T-helper 1 cell treated with Interleukin-12 subunit alpha and Interleukin-12 subunit beta and Interleukin-4 antibody, amounts not matched to agents 30 μg/mL and 1 μg/mL, for 36 hours (primary cell): Measurements from ENCODE around the gene CISTR.

Experiments used
- H3K27ac Mint-ChIP-seq: one replicate; pipeline ENCODE4 v1.8.0; 2021; ENCODE audit warnings: mild to moderate bottlenecking, mixed read lengths
- H3K27me3 Mint-ChIP-seq: one replicate; pipeline ENCODE4 v1.8.0; 2021; ENCODE audit warnings: low read depth, mixed read lengths
- H3K36me3 Mint-ChIP-seq: one replicate; pipeline ENCODE4 v1.8.0; 2021; ENCODE audit warnings: low read depth, mixed read lengths
- H3K4me1 Mint-ChIP-seq: one replicate; pipeline ENCODE4 v1.8.0; 2021; ENCODE audit warnings: low read depth, mixed read lengths
- H3K4me3 Mint-ChIP-seq: one replicate; pipeline ENCODE4 v1.8.0; 2021; ENCODE audit warnings: mild to moderate bottlenecking, moderate library complexity, mixed read lengths
- H3K9me3 Mint-ChIP-seq: one replicate; pipeline ENCODE4 v1.8.0; 2021; ENCODE audit warnings: mixed read lengths

The CISTR gene

DNA sequence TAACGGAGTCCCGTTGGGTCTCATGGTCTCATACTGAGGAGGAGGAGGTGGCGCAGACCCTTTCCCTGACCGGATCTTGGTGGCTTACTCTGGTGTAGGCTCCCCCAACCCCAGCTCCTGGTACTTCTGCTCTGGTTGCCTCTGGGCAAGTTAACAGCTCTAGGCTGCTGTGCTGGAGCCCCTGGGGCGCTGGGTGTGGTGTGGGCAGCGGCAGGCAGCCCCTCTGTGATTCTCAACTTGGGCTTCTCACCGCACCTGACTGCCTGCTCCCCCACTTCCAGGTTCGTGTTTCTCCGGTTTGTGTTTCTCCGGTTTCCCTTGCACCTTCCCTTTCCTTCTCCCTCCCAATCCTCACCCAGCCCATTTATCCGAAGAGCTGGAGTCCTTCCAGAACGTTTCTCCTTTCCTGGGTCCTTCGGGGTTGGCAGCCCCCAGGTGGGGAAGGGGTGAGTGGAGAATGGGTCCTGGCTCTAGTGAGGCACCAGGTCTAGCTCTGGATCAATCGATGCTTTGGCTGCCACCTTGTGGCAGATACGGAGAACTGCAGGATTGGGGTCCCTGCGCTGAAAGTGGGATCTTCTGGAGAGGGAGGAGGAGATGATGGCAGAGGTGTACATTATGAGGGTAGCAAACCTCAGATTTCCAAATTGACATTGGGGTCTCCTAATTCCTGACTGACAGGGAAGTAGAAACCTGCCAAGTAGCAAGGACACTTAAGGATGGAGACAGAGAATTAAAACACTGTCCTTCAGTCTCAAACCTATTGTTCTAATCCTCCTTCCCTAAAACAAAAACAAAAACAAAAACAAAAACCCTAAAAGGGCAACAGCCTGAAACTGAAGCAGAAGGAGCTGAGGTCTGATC lies 8.3 kb downstream of the CISTR start:
- Mint-ChIP-seq H3K27me3 (peaks cover 22% of the 10 kb centered on the region), H3K4me1 (peaks cover 16% of the 10 kb centered on the region), H3K4me3 (no peak overlapping the region), H3K9me3 (no peaks in the 10 kb centered on the region), H3K27ac (no peak overlapping the region), H3K36me3 (no peaks in the 10 kb centered on the region)

DNA sequence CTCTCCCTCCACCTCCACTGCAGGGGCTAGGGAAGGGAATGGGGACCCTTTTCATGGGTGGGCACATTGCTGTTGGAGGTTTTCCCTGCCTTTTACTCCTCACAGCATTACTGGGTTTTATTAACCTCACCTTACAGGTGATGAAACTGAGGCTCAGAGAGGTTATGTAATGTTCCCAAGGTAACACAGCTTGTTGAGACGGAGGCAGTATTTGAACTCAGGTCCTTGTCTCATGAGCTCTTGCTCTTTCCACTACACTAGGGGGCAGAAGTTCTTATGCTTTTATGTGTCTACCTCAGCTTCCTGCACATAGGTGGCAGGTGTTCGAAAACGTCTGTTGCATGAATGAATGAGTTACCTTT lies 11.7 kb downstream of the CISTR start:
- no peaks in the 10 kb centered on the region for H3K9me3 Mint-ChIP-seq
- no peaks in the 10 kb centered on the region for H3K36me3 Mint-ChIP-seq
- H3K4me1 Mint-ChIP-seq, result peaks cover 10% of the 10 kb centered on the region
- H3K27ac Mint-ChIP-seq, result no peak overlapping the region
- no peak overlapping the region for H3K4me3 Mint-ChIP-seq
- H3K27me3 Mint-ChIP-seq, result peaks cover 55% of the 10 kb centered on the region

DNA sequence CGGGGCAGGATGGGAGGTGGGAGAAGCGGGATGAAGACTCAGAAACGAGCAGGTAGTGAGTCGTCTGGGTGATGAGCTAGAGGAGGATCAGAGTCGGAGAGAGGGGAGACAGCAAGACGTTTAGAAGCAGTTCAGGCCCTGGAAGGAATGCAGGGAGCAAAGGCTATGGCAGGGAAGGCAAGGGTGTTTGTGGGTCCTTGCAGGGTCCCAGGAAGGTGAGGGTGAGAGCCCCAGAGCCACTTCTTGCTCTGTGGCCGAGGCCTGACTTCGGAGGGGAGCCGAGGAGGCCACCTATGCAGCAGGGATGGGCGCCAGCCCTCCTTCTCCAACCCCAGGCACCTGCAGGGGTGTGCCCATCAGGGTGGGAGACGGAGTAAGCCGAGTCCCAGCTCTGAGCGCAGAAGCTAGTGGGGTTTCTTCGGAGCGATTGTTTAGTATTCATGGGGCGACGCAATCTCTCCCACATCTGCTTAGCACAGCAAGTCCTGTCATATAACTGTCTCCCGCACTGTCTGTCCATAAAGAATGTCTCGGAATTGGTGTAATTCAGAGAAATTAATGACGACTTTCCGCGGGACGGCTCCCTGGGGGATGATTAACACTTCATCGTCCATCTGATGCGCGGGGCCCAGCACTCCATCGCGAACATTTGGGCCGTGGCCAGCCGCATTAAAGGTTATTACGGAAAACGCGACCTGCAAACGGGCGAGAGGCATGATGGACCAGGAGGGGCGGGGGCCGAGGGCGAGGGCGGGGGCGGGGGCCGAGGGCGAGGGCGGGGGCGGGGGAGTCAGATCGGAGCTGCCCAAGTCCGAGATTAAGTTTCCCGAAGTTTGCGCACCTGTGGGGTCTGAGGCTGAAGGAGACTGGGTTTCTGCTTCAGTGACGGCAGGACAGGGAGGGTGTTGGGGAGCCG lies 12.3 kb downstream of the CISTR start:
- H3K4me3 Mint-ChIP-seq, result peak overlapping the region; percentile 36
- peaks cover 55% of the 10 kb centered on the region for H3K27me3 Mint-ChIP-seq
- H3K36me3 Mint-ChIP-seq, result no peaks in the 10 kb centered on the region
- no peak overlapping the region for H3K27ac Mint-ChIP-seq
- no peaks in the 10 kb centered on the region for H3K9me3 Mint-ChIP-seq
- H3K4me1 Mint-ChIP-seq, result peaks cover 10% of the 10 kb centered on the region

DNA sequence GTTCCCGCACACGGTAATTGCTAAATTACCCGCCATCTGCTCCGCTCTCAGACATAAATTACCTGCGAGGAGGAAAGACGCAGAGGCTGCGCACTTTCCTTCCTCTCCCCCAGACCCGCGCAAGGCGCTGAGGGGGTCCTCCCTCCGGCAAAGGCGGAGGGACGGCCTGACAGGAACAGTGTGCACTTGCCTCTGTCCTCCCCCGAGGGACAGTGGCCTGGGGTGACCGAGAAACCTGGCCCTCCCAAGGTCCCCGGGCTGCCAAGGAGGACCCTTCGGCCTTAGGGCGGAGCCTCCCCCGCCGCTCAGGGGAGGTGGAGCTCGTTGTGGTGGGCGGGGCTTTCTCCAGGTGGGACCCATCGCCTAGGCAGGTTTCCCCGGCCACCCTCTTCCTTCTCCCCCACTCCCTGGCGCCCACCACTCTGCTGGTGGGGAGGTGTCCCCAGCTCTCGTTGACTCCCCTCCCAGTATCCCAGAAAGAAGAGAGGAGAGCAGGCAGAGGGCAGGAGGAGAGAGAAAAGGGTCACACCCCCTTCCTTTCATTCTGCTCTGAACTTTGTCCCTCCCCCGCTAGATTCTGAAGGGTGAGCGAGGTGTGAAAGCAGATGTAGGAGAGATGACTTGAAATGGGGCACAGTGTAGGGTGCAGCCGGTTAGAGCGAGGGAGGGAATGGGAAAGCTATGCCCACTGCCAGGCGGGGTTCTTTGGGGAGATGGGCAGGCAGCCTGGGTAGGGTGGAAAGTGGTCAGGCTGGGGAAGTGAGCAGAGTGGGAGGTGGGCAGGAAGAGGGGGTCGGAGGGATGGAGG lies 13.2 kb downstream of the CISTR start:
- H3K27ac Mint-ChIP-seq, result peak overlapping the region; percentile 21
- H3K4me1 Mint-ChIP-seq, result peaks cover 13% of the 10 kb centered on the region
- peaks cover 60% of the 10 kb centered on the region for H3K27me3 Mint-ChIP-seq
- H3K36me3 Mint-ChIP-seq, result no peaks in the 10 kb centered on the region
- H3K9me3 Mint-ChIP-seq, result no peaks in the 10 kb centered on the region
- H3K4me3 Mint-ChIP-seq, result peak overlapping the region; percentile 54

DNA sequence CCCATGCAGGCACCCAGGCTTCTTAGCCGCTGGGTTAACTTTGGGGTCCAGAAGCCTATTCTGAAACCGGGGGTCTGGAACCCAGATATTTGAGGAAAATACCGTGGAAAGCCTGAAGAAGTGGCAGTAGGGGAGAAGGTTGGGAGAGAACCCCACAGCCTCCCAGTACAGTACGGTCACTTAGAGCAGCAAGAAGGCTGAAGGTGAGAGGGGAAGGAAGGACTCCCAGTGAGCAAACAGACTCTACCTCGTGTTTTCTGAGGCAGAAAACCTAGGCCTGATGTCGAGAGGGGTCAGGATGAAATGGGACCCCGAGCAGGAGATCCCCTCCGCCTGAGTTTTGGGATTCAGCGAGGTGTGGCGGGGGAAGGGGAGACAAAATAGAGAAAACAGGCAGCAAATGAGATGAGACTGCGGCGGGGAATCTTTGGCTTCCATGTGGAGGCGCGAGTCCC lies 13.8 kb downstream of the CISTR start:
- H3K9me3 Mint-ChIP-seq, result no peaks in the 10 kb centered on the region
- H3K4me1 Mint-ChIP-seq, result peaks cover 13% of the 10 kb centered on the region
- peak overlapping the region; percentile 54 for H3K4me3 Mint-ChIP-seq
- no peaks in the 10 kb centered on the region for H3K36me3 Mint-ChIP-seq
- H3K27me3 Mint-ChIP-seq, result peaks cover 64% of the 10 kb centered on the region
- H3K27ac Mint-ChIP-seq, result no peak overlapping the region

DNA sequence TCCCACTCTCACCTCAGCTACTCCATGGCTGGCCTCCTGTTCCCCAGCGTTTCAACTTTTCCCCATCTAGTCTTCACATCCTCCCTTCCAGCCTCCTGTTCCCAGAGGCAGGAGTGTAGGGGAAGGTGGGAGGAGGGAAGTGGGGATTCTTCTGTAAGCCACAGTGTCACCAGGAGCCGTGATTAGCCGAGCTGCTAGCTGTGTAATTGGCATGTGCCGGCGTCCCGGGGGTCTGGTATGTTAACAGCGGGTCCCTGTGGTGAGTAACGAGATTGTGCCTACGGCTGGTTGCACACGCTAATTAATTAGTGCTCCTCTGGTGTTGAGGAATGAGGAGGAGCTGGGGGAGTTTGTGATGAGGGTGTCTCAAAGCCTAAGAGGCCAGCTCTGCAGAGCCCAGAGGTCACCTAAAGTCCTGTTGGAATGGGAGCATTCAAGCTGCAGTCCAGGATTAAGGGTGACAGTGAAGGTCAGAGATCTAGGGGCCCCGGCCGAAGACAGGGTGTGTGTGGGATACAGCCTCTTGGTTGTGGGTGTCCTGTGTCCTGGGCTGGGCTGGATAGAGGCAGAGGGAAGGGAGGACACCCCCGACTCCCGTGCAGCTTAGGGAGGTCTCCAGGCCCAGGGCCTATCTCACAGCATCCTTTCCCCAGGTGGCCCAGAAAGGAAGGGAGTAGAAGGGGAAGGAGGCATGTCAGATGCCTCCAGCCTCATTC lies 14.5 kb downstream of the CISTR start:
- Mint-ChIP-seq H3K4me1 (peaks cover 13% of the 10 kb centered on the region), H3K27me3 (peaks cover 60% of the 10 kb centered on the region), H3K27ac (no peak overlapping the region), H3K9me3 (no peaks in the 10 kb centered on the region), H3K36me3 (no peaks in the 10 kb centered on the region), H3K4me3 (no peak overlapping the region)

DNA sequence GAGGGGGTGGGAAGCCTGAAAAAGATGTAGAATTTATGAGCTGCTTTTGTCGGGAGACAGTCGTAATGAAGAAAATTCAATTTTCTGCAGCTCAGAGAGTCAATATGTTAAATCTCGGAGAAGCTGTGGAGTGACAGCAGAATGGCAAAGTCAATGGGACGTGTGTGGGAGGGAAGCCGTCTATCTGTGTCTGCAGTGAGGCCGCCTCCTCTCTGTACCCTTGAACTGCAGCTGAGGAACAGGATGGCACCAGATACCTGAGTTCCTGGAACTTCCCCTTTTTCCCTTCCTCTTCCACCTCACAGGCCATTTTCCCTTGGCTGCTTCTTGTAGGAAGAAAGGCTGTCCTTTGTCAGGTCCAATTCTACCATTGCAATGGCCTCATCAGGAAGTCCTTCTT lies 15.2 kb downstream of the CISTR start:
- no peak overlapping the region for H3K4me3 Mint-ChIP-seq
- H3K27me3 Mint-ChIP-seq, result peaks cover 61% of the 10 kb centered on the region

DNA sequence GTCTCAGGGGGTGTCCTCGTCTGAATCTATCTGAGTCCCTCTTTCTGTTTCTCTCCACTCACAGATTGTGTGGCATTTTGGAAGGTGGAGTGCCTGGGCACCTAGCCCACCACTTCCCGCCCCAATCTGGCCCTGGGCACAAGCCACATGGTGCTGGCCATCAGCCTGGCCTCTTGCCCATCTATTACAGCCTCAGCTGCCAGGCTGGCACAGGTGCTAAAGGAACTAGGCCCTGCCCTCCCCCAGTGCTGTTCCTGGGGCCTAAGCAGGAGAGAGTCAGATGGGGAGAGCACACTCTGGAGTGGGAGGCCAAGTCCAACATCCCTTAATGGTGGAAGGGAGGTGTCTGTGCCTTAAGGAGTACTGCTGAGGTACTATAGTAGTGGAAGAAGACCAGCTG lies 16.2 kb downstream of the CISTR start:
- Mint-ChIP-seq H3K27me3 (peaks cover 68% of the 10 kb centered on the region), H3K4me1 (peaks cover 13% of the 10 kb centered on the region)

More for the DNA sequence above, 15.2 kb downstream of the CISTR start:
- Mint-ChIP-seq H3K27ac (no peak overlapping the region), H3K9me3 (no peaks in the 10 kb centered on the region), H3K4me1 (peaks cover 13% of the 10 kb centered on the region), H3K36me3 (no peaks in the 10 kb centered on the region)

DNA sequence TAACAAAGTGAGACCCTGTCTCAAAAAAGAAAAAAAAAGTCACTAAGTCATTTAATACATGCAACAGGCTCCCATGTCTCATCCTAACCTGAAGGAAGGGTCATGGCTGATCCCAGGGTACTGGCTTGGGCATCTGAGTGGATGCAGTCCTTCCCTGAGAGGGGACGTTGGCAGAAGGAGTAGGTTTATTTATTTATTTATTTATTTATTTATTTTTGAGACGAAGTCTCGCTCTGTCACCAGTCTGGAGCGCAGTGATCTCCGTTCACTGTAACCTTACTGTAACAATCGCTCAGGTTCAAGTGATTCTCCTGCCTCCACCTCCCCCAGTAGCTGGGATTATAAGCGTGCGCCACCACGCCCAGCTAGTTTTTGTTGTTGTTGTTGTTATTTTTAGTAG lies 17.4 kb downstream of the CISTR start:
- H3K27ac Mint-ChIP-seq, result no peak overlapping the region
- H3K9me3 Mint-ChIP-seq, result no peaks in the 10 kb centered on the region
- H3K4me3 Mint-ChIP-seq, result no peak overlapping the region
- H3K4me1 Mint-ChIP-seq, result peaks cover 13% of the 10 kb centered on the region
- no peaks in the 10 kb centered on the region for H3K36me3 Mint-ChIP-seq
- H3K27me3 Mint-ChIP-seq, result peaks cover 64% of the 10 kb centered on the region

More for the DNA sequence above, 16.2 kb downstream of the CISTR start:
- Mint-ChIP-seq H3K27ac (no peak overlapping the region), H3K4me3 (no peak overlapping the region), H3K9me3 (no peaks in the 10 kb centered on the region), H3K36me3 (no peaks in the 10 kb centered on the region)

DNA sequence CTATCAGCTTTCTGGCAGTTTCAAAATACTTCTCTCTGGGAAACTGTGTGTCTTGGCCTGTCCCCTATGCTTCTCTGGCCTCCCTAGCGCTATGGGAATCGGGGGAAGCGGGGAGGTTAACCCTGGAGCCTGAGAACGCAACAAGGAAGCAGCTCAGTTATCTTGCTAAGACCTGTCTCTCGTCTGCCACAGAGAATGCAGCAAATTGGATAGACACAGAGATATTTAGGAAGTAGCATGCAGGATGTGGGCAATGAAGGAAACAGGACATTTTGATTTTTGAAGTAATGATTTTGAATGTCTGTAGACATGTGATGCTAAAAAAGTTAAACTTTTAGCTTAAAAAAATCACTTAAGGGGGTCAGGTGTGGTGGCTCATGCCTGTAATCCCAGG lies 18.0 kb downstream of the CISTR start:
- Mint-ChIP-seq H3K36me3 (no peaks in the 10 kb centered on the region), H3K27ac (no peak overlapping the region), H3K27me3 (peaks cover 58% of the 10 kb centered on the region), H3K4me3 (no peak overlapping the region), H3K4me1 (peaks cover 8% of the 10 kb centered on the region), H3K9me3 (no peaks in the 10 kb centered on the region)

DNA sequence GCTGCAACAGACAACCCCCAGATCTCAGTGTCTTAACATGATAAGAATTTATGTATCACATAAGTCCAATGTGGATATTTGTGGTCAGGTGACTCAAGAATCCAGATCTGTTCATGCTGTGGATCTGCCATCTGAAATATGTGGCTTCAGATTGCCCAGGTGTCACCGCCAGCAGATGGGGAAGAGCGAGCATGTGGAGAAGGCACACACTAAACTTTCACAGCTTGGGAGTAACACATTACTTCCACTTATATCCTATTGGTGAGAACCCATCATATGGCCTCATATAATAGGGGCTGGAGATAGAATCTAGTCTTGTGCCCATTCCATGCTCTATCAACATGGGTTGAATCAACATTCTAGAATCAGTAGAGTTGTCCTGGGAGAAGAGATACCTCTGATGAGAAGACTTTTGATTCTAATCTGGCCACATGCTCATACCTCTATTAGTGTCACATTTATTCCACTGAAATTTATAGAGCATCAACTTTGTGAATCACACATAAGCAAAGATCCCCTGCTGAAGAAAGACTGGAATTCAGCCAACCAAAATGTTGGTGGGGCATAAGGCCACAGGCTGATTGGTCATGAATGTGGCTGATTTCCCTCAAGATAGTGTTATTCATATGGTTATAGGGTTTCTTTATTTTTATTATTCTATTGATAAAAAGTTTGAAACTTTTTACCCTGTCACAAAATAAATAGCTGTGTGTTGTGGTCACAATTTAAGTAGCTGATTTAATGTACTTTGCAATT lies 18.6 kb downstream of the CISTR start:
- peaks cover 53% of the 10 kb centered on the region for H3K27me3 Mint-ChIP-seq
- H3K4me1 Mint-ChIP-seq, result peaks cover 10% of the 10 kb centered on the region
- no peak overlapping the region for H3K27ac Mint-ChIP-seq
- H3K9me3 Mint-ChIP-seq, result no peaks in the 10 kb centered on the region
- no peaks in the 10 kb centered on the region for H3K36me3 Mint-ChIP-seq
- H3K4me3 Mint-ChIP-seq, result no peak overlapping the region

DNA sequence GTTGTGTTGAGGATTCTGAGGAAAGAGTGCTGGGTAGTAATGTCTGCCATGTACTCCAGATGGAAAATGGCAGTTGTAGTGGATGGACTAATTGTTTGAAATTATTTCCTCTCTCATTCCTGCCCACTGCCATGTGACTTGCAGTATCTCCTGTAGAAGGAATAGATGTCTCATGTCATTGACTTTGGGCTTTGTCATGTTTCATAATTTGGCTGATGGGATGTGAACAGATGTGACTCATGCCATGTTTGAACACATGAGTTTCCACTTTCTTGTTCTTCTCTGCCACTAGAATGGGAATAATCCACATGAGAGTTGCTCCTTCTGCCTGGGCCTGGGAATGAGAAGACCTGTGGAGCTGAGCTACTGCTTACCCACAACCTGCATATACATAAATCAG lies 22.1 kb downstream of the CISTR start:
- H3K4me1 Mint-ChIP-seq, result peaks cover 27% of the 10 kb centered on the region
- H3K4me3 Mint-ChIP-seq, result no peak overlapping the region
- H3K36me3 Mint-ChIP-seq, result peaks cover 3% of the 10 kb centered on the region
- H3K27me3 Mint-ChIP-seq, result peaks cover 22% of the 10 kb centered on the region
- no peaks in the 10 kb centered on the region for H3K9me3 Mint-ChIP-seq
- H3K27ac Mint-ChIP-seq, result no peak overlapping the region

DNA sequence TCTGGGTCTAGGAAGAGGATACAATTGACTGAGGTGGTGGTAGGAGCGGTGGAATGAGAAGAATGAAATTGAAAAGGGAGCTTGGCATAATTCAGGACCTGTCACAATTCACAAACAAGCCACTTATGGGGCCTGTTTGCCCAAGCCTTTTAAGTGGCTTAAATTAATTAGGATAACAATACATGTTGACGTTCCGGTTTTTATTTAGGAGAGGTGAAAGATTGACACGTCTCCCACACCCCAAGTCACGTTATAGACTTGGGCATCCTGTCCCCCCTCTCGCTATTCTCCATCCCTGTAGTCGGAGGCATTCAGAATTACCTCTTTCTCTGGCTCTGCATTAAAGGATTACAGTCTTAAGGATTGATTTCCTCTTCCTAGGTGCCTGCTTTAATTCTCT lies 23.6 kb downstream of the CISTR start:
- H3K4me1 Mint-ChIP-seq, result peaks cover 23% of the 10 kb centered on the region
- H3K9me3 Mint-ChIP-seq, result no peaks in the 10 kb centered on the region
- peaks cover 15% of the 10 kb centered on the region for H3K27me3 Mint-ChIP-seq
- peak overlapping the region; percentile 94 for H3K27ac Mint-ChIP-seq
- H3K36me3 Mint-ChIP-seq, result peaks cover 10% of the 10 kb centered on the region
- peak overlapping the region; percentile 98 for H3K4me3 Mint-ChIP-seq
